Activated naive CD4-positive, alpha-beta T cell treated with anti-CD3 and anti-CD28 coated beads, Interleukin-2, amount 50 U/mL, for 24 hours (primary cell): Measurements from ENCODE around the gene RHOJ.
"Not testable (repeated sequence)": the region's sequence is repeated elsewhere in the genome, so short reads cannot be mapped to it uniquely, and the experiment has no call there.

Source experiments
- H3K27ac Mint-ChIP-seq: one replicate; pipeline ENCODE4 v1.8.0; 2021; ENCODE audit warnings: mild to moderate bottlenecking, mixed read lengths
- H3K27me3 Mint-ChIP-seq: one replicate; pipeline ENCODE4 v1.8.0; 2021; ENCODE audit warnings: mixed read lengths
- H3K36me3 Mint-ChIP-seq: one replicate; pipeline ENCODE4 v1.8.0; 2021; ENCODE audit warnings: mixed read lengths
- H3K4me1 Mint-ChIP-seq: one replicate; pipeline ENCODE4 v1.8.0; 2021; ENCODE audit warnings: mixed read lengths
- H3K4me3 Mint-ChIP-seq: one replicate; pipeline ENCODE4 v1.8.0; 2021; ENCODE audit warnings: mild to moderate bottlenecking, mixed read lengths
- H3K9me3 Mint-ChIP-seq: one replicate; pipeline ENCODE4 v1.8.0; 2021; ENCODE audit warnings: mixed read lengths

The RHOJ gene

GRCh38 chr14:63296060-63296563, 91.9 kb downstream of the RHOJ start:
- peaks cover 3% of the 10 kb centered on the region for H3K4me1 Mint-ChIP-seq
- peaks cover 6% of the 10 kb centered on the region for H3K27me3 Mint-ChIP-seq
- no peaks in the 10 kb centered on the region for H3K9me3 Mint-ChIP-seq
- H3K4me3 Mint-ChIP-seq: no peak overlapping the region
- H3K36me3 Mint-ChIP-seq: peaks cover 3% of the 10 kb centered on the region
- no peak overlapping the region for H3K27ac Mint-ChIP-seq

- H3K4me3 Mint-ChIP-seq: no peak overlapping the region
- no peak overlapping the region for H3K27ac Mint-ChIP-seq
- H3K9me3 Mint-ChIP-seq: no peaks in the 10 kb centered on the region
- H3K4me1 Mint-ChIP-seq: peaks cover 3% of the 10 kb centered on the region
- H3K36me3 Mint-ChIP-seq: peaks cover 3% of the 10 kb centered on the region
- peaks cover 11% of the 10 kb centered on the region for H3K27me3 Mint-ChIP-seq
Measured at GRCh38 chr14:63297372-63298063, 93.3 kb downstream of the RHOJ start.

GRCh38 chr14:63299351-63300110, 95.3 kb downstream of the RHOJ start:
- H3K36me3 Mint-ChIP-seq: peaks cover 3% of the 10 kb centered on the region
- no peak overlapping the region for H3K4me3 Mint-ChIP-seq
- H3K27ac Mint-ChIP-seq: no peak overlapping the region
- peaks cover 3% of the 10 kb centered on the region for H3K4me1 Mint-ChIP-seq
- H3K27me3 Mint-ChIP-seq: peaks cover 11% of the 10 kb centered on the region
- no peaks in the 10 kb centered on the region for H3K9me3 Mint-ChIP-seq

GRCh38 chr14:63300854-63301253, 96.6 kb downstream of the RHOJ start:
- no peaks in the 10 kb centered on the region for H3K4me1 Mint-ChIP-seq

GRCh38 chr14:63301891-63302534, 97.8 kb downstream of the RHOJ start:
- Mint-ChIP-seq H3K4me3 (no peak overlapping the region), H3K27ac (no peak overlapping the region), H3K4me1 (no peaks in the 10 kb centered on the region), H3K9me3 (no peaks in the 10 kb centered on the region), H3K36me3 (no peaks in the 10 kb centered on the region), H3K27me3 (peaks cover 10% of the 10 kb centered on the region)

More at GRCh38 chr14:63300854-63301253, 96.6 kb downstream of the RHOJ start:
- no peaks in the 10 kb centered on the region for H3K36me3 Mint-ChIP-seq
- H3K27me3 Mint-ChIP-seq: peaks cover 7% of the 10 kb centered on the region
- no peak overlapping the region for H3K27ac Mint-ChIP-seq
- no peak overlapping the region for H3K4me3 Mint-ChIP-seq
- no peaks in the 10 kb centered on the region for H3K9me3 Mint-ChIP-seq

- H3K4me3 Mint-ChIP-seq, H3K27ac Mint-ChIP-seq, H3K36me3 Mint-ChIP-seq, H3K4me1 Mint-ChIP-seq, H3K9me3 Mint-ChIP-seq: not testable (repeated sequence)
- peaks cover 11% of the 10 kb centered on the region for H3K27me3 Mint-ChIP-seq
Measured at GRCh38 chr14:63304429-63304828, 100.2 kb downstream of the RHOJ start.

GRCh38 chr14:63308723-63309317, 104.6 kb downstream of the RHOJ start:
- peaks cover 9% of the 10 kb centered on the region for H3K27me3 Mint-ChIP-seq
- no peaks in the 10 kb centered on the region for H3K36me3 Mint-ChIP-seq
- H3K4me1 Mint-ChIP-seq: no peaks in the 10 kb centered on the region
- no peak overlapping the region for H3K27ac Mint-ChIP-seq
- H3K9me3 Mint-ChIP-seq: no peaks in the 10 kb centered on the region
- no peak overlapping the region for H3K4me3 Mint-ChIP-seq

GRCh38 chr14:63318835-63319234, 114.6 kb downstream of the RHOJ start, which contains the start of gene GPHB5:
Gene GPHB5 (minus strand): TSS chr14:63318935. CDS start chr14:63317849, 1,086 bp downstream.
- Mint-ChIP-seq H3K4me3 (no peak within 1 kb of the TSS), H3K9me3 (no peaks in the 10 kb centered on the region), H3K4me1 (no peaks in the 10 kb centered on the region), H3K27me3 (peaks cover 10% of the 10 kb centered on the region), H3K27ac (no peak within 1 kb of the TSS), H3K36me3 (no peaks in the 10 kb centered on the region)

GRCh38 chr14:63322472-63322871, 118.2 kb downstream of the RHOJ start:
- Mint-ChIP-seq H3K4me3 (no peak overlapping the region), H3K27me3 (peaks cover 3% of the 10 kb centered on the region), H3K4me1 (no peaks in the 10 kb centered on the region), H3K27ac (no peak overlapping the region), H3K36me3 (no peaks in the 10 kb centered on the region), H3K9me3 (no peaks in the 10 kb centered on the region)

GRCh38 chr14:63322897-63323573, 118.8 kb downstream of the RHOJ start:
- Mint-ChIP-seq H3K36me3 (no peaks in the 10 kb centered on the region), H3K9me3 (no peaks in the 10 kb centered on the region), H3K27ac (no peak overlapping the region), H3K4me1 (no peaks in the 10 kb centered on the region), H3K4me3 (no peak overlapping the region), H3K27me3 (peaks cover 3% of the 10 kb centered on the region)

- H3K27me3 Mint-ChIP-seq: peaks cover 7% of the 10 kb centered on the region
- no peaks in the 10 kb centered on the region for H3K36me3 Mint-ChIP-seq
- no peak overlapping the region for H3K4me3 Mint-ChIP-seq
- no peak overlapping the region for H3K27ac Mint-ChIP-seq
- H3K9me3 Mint-ChIP-seq: no peaks in the 10 kb centered on the region
- H3K4me1 Mint-ChIP-seq: no peaks in the 10 kb centered on the region
Measured at GRCh38 chr14:63326840-63327239, 122.6 kb downstream of the RHOJ start.

- Mint-ChIP-seq H3K4me1 (no peaks in the 10 kb centered on the region), H3K4me3 (no peak overlapping the region), H3K9me3 (no peaks in the 10 kb centered on the region), H3K36me3 (no peaks in the 10 kb centered on the region), H3K27ac (no peak overlapping the region), H3K27me3 (peaks cover 13% of the 10 kb centered on the region)
Measured at GRCh38 chr14:63328787-63329737, 124.8 kb downstream of the RHOJ start.

- Mint-ChIP-seq H3K4me1 (no peaks in the 10 kb centered on the region), H3K36me3 (no peaks in the 10 kb centered on the region), H3K27me3 (peaks cover 27% of the 10 kb centered on the region), H3K27ac (no peak overlapping the region), H3K9me3 (peaks cover 3% of the 10 kb centered on the region), H3K4me3 (no peak overlapping the region)
Measured at GRCh38 chr14:63342371-63342770, 138.1 kb downstream of the RHOJ start.
